Fibroblast of mammary gland (primary cell): ENCODE measurements around the gene CEND1.

Source experiments
- DNase-seq: peaks from one replicate; pipeline ENCODE4 v3.0.0-alpha.2; 2010; ENCODE audit warnings: low read depth
- H3K4me3 ChIP-seq: 2 replicates; pipeline ENCODE4 v1.5.1; 2011; ENCODE audit warnings: low read depth, mild to moderate bottlenecking, low read length, moderate library complexity; ENCODE audit not compliant: control insufficient read depth
- TF ChIP-seq, protein P1 (sequence below): conservative IDR thresholded peaks from 2 replicates; pipeline ENCODE4 v1.5.1; 2011; ENCODE audit warnings: low read depth, low read length, inconsistent platforms; ENCODE audit not compliant: control insufficient read depth, insufficient read depth

Gene CEND1

GRCh38 chr11:818396-819128 is 28.7 kb upstream of the CEND1 start, which contains the start of gene PNPLA2:
PNPLA2 (plus strand) TSS chr11:818914; CDS start chr11:819719, 805 bp downstream.
- peak within 1 kb of the TSS; percentile 65 for H3K4me3 ChIP-seq
- TF ChIP-seq, protein P1, sequence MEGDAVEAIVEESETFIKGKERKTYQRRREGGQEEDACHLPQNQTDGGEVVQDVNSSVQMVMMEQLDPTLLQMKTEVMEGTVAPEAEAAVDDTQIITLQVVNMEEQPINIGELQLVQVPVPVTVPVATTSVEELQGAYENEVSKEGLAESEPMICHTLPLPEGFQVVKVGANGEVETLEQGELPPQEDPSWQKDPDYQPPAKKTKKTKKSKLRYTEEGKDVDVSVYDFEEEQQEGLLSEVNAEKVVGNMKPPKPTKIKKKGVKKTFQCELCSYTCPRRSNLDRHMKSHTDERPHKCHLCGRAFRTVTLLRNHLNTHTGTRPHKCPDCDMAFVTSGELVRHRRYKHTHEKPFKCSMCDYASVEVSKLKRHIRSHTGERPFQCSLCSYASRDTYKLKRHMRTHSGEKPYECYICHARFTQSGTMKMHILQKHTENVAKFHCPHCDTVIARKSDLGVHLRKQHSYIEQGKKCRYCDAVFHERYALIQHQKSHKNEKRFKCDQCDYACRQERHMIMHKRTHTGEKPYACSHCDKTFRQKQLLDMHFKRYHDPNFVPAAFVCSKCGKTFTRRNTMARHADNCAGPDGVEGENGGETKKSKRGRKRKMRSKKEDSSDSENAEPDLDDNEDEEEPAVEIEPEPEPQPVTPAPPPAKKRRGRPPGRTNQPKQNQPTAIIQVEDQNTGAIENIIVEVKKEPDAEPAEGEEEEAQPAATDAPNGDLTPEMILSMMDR: no peak
- peak; percentile 69 for DNase-seq

DNA sequence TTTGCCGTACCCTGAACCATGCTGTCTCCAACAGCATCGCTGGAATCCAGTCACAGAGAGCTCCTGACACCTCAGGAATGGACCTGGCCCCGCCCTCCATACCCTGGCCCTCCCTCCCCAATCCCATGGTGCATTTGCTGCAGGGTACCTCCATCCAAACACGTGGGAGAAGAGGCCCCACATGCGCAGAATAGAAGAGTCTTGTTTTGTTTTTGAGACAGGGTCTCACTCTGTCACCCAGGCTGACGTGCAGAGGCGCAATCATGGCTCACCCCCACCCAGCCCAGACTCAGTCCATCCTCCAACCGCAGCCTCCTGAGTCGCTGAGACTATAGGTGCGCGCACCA is 26.5 kb upstream of the CEND1 start:
- TF ChIP-seq, protein P1: no peak
- no peak for DNase-seq
- no peak overlapping the region for H3K4me3 ChIP-seq

GRCh38 chr11:815675-816432 is 26.0 kb upstream of the CEND1 start:
- DNase-seq: no peak
- TF ChIP-seq, protein P1: no peak
- H3K4me3 ChIP-seq: no peak overlapping the region

DNA sequence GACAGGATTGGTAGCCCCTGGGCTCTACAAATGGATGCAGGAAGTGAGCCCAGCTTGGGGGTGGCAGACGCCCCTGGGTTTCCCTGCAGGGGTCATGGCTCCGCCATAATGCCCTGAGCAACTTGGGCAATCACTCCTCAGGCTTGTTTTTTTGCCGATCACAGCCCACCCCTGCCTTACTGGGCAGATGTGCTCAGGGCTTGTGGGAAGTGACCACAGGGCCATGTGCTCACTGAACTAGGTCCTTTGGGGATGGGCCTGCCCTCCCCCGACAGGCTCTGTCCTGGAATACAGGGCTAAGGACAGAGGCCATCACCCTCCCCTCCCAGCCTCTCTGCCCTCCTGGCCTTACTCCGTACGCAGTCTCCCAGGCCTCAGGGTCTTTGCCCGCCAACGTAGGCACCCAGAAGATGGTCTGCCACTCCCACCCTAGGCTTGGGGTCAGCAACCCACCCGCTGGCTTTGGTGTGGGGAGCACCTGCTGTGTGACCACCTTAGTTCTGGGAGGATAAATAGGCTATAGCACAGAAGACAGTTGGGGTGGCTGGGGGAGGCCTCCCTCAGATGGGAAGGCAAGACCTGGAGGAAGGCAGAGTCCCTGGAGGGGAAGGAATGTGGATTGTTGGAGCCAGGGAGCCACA is 23.7 kb upstream of the CEND1 start:
- TF ChIP-seq, protein P1: no peak
- peak; percentile 31 for DNase-seq
- H3K4me3 ChIP-seq: no peak overlapping the region

GRCh38 chr11:813072-813455 is 23.2 kb upstream of the CEND1 start:
- TF ChIP-seq, protein P1: no peak

GRCh38 chr11:812390-812789 is 22.5 kb upstream of the CEND1 start:
- TF ChIP-seq, protein P1: no peak
- H3K4me3 ChIP-seq: no peak overlapping the region
- no peak for DNase-seq

More at GRCh38 chr11:813072-813455, 23.2 kb upstream of the CEND1 start:
- no peak for DNase-seq
- no peak overlapping the region for H3K4me3 ChIP-seq
